NCI-H1694 treated with DMSO at 0.1 percent for 48 hours (cell line): ENCODE data around the gene FAM193A.
"Not testable (repeated sequence)": the region's sequence is repeated elsewhere in the genome, so short reads cannot be mapped to it uniquely, and the experiment has no call there.

Experiments used
- DNase-seq: peaks from one replicate; lab custom pipeline; 2025; lab: John Stamatoyannopoulos, UW

FAM193A gene

DNA sequence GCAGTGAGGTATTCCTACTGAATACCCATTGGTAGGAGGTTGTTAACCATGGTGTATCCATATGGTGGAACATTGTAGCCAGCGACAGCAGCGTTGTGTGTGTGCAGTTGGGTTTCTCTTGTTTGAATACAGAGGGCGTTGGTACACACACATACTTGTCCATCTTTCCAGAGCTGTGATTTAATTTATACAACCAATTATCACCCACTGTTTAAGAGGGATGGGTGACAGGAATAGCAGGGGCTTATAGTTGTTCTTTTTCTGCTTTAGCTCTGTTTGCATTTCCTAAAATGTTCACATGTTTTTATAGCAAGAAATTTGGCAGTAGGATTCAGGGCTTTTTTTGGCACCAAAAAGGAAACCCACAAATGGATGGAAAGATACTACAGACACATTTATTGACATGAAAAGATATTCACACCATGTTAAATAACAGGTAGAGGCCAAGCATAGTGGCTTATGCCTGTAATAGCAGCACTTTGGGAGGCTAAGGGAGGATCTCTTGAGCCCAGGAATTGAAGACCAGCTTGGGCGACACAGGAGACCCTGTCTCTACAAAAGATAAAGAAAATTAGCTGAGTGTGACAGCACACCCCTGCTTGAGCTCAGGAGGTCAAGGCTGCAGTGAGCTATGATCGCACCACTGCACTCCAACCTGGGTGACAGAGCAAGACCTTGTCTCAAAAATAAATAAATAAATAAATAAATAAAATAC lies 159.1 kb downstream of the FAM193A start:
- DNase-seq: no peak

DNA sequence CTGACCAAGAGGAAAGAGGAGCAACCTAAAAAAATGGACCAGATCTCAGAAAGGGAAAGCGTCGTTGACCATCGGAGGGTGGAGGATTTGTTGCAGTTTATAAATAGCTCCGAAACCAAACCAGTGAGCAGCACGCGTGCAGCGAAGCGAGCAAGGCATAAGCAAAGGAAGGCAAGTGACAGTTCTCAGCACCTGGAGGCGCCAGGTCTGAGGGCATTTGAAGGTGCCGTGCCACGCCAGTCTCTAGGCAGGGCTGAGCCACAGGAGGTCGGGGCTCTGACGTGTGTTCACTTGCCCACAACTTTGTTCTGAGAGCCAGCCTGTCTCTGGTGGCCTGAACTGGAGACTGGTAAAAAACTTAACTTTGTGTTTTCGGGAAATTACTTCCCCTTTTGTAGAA lies 160.0 kb downstream of the FAM193A start:
- no peak for DNase-seq

DNA sequence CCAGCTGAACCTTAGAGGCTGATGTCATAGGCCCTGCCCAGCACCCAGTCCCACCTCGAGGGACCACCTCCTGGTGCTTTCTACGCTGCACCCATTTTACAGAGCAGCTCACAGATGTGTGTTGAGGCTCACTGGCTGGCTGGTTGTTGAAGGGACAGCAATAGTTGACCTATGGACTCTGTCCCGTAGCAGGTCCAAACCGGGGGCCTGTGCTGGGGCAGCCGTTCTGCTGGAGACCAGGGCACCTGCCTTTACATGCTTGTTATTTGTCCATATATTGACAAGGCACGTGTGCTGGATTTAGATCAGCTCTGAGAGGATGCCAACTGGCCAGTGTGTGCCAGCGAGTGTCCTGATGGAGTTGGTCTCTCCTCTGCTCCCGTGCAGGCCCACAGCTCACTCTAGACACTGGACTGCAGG lies 161.6 kb downstream of the FAM193A start:
- no peak for DNase-seq

DNA sequence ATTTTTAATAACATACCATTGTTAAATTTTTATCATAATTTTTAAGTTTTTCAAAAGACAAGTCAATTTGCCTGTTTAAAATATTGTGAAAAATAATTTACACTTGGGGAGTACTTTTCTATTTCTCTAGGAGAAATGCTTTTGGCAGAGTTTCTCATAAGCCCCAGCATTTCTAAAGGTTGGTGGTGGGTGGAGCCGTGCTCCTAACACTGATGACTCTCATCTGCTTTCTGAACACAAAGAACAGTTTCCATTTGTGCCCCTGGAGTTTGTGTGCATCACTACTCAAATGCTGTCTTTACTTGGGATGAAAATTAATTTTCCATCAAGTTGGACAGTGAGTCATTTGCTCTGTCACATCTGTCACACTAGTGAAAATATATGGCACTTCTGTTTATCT lies 162.1 kb downstream of the FAM193A start:
- no peak for DNase-seq

DNA sequence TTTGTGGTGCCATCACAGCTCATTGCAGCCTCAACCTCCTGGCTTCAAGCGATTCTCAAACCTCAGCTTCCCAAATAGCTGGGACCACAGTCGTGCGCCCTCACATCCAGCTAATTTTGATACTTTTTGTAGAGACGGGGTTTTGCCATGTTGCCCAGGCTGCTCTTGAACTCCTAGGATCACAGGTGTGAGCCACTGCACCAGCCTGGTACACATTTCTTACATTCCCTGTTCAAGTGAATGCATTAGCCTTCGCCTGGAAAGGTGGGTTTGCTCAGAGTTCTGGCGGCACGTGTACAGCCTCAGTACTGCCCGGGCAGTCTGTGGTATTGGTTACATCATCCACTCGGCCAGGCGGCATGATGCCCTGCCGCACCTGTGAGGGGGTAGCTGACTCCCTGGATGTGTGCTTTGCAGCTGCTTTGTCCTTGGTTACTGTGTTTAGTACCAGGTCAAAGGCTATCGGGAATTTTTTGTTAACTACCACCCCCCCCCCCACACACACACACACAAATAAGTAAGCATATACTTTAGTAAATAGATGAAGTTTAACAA lies 162.6 kb downstream of the FAM193A start:
- no peak for DNase-seq

DNA sequence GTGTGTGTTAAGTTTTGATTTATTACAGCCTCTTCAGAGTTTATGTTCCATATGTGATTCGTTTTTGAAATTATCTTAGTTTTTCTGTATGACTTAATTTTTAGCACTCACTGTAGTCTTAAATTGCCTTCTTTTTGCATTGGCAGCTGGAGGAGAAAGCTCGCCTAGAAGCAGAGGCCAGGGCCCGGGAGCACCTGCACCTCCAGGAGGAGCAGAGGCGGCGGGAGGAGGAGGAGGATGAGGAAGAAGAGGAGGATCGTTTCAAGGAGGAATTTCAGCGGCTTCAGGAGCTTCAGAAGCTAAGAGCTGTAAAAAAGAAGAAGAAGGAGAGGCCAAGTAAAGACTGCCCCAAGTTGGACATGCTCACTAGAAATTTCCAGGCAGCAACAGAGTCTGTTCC lies 163.1 kb downstream of the FAM193A start:
- DNase-seq: no peak

DNA sequence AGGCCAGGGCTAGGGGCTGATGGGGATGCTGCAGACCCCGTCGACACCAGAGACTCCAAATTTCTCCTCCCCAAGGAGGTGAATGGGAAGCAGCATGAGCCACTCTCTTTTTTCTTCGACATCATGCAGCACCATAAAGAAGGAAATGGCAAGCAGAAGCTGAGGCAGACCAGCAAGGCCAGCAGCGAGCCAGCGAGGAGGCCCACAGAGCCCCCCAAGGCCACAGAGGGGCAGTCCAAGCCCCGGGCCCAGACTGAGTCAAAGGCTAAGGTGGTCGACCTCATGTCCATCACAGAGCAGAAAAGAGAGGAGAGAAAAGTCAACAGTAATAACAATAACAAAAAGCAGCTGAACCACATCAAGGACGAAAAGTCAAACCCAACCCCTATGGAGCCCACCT lies 163.6 kb downstream of the FAM193A start:
- no peak for DNase-seq

DNA sequence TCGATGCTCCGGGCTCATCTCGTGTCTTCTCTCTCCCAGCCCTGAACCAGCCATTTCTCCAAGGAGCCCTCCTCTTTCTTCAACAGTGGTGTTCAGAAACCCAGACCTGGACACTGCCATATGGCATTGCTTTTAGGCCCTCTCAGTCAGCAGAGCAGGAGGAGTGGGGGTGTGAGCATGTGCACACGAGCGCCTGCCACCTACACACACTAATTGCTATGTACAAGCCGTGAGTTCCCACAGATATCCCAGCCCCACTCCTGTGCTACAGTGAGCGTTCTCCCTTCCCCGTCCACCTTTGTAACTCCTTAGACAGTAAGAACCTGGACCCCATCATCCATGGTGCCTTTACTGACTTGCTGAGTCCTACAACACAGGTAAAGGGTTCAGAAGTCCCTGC lies 165.9 kb downstream of the FAM193A start:
- DNase-seq: no peak

DNA sequence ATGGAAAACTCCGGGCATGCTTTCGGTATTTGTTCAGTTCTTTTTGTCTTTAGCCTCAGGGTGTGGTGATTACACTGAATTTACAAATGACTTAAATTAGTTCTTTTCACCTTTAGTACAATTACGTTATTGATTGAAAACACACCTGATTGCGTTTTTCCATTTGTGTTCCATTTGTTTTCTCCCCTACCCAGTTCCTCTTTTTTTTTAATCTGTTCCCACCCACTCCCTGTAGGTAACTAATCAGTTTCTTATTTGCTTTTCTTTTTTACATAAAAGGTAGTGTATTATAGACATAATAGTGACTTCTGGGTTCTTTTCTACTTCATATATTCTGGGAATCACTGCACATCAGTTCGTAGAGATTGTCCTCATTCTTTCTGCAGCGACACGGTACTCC lies 166.3 kb downstream of the FAM193A start:
- no peak for DNase-seq

DNA sequence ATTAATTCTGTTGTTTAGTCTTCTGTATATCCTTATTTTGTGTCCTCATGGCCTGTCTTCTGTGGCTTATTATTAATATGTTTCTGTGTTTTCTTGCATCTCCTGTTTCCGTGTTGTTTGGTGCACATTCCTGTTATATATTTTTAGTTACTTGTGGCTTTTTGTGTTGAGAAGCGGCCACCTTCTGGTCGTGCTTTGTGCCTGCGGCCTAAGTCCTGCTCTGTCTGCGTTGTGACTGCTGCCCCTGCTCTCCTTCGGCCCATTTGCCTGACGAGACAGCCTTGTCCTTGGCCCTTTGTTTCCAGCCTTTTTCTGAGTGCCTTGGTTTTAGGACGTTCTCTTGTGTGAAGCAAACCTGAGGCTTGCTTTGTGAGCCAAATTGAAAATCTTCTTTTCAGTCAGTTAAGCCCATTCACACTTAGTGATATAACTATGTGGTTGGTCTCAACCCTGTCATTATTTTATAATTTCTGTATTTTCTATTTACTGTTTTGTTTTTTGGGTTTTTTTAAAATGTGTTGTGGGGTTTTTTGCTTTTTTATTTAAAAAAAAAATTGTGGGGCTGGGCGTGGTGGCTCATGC lies 175.9 kb downstream of the FAM193A start:
- DNase-seq: no peak

DNA sequence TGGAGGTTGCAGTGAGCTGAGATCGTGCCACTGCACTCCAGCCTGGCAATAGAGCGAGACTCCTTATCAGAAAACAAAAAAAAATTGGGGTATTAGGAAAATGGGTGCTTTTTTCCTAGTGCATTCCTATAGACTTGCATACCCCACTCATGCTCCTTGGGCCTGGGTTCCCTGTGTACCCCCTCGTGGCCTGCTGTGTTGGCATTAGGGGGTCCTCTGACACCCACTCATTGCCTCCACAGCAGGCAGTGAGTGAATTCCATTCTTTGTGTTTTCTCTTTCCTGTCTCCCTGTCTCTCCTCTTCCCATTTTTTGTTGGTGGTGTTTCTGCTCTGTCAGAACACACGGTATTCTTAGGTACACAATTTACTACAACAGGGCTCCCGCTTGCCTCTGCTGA lies 176.9 kb downstream of the FAM193A start:
- no peak for DNase-seq

DNA sequence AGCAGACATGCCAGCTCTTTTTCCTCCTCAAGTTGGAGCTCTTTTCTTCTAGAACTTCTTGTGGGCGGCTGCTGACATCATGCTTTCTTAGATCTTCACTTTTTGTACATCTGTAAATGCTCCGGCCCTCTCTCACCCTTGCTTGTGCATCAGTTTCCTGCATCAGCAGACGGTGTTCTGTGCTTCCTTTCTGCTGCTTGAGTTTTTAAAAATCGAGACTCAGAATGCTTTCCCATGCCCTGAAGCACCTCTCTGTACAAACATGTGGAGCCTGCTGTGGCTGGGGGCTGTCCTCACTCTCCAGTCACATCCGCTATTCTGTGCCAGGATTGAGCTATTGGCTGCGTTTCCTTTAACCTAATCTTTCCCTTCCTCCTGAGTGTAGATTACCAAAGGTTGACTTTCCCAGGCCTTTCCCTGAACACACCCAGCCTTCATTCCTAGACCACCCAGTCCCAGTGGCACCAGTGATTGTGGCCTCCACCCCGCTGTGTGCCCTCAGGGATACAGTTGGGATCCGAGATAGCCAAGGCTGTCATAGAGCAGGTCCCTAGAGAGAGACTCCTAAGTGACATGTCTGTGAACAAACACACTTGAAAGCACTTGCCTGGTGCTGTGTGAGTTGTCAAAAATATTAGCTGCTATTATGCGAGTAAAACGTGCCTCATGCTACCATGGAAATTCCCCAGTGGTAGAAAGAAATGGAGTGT lies 177.8 kb downstream of the FAM193A start:
- DNase-seq: no peak

DNA sequence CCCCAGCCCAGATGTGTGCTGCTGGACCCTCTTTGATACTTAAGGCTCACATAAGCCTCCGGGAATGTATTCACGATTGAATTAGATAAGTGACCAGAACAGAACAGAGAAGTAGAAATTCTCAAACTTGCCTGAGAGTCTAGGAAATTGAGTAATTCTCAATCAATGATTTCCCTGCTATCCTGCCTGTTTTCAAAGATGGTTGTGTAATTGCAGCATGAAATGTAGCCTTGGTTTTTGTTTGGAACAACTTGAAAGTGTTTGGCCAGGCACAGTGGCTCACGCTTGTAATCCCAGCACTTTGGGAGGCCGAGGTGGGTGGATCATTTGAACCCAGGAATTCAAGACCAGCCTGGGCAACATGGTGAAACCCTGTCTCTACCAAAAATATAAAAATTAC lies 178.5 kb downstream of the FAM193A start:
- no peak for DNase-seq

DNA sequence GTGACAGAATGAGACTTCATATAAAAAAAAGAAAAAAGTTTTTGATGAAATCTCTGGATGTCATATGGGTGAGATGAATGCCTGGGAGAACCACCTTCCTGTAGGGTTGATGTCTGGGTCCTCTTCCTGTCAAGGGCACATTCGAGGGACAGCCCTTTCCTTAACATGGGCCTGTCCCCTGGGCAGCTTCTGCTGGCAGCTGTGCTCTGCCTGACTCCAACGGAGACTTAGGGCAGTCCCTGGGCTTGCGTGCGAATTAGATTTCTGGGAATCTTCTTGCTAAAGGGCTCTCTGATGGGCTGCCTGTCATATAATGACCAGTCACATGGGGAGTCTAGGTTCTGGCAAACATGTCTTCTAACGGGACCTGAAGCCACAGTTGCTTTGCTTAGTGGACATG lies 179.0 kb downstream of the FAM193A start:
- DNase-seq: no peak

DNA sequence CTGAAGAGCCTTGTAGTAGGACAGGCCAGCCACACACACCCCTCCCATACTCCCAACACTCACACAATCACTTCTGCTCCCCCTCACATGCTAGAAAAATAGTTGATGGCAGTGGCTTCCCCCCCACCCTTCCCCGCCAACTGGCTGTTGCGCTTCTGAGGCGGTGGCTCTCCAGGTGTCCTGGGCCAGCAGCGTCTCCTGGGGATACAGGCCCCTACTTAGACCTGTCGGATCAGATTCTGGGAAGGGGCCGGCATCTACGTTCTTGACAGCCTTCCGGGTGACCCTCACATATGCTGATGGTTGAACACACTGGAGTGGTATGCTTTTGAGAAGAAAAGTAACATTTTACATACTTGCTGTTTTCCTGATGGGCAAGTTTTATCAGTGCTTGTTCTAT lies 179.8 kb downstream of the FAM193A start:
- DNase-seq: no peak

DNA sequence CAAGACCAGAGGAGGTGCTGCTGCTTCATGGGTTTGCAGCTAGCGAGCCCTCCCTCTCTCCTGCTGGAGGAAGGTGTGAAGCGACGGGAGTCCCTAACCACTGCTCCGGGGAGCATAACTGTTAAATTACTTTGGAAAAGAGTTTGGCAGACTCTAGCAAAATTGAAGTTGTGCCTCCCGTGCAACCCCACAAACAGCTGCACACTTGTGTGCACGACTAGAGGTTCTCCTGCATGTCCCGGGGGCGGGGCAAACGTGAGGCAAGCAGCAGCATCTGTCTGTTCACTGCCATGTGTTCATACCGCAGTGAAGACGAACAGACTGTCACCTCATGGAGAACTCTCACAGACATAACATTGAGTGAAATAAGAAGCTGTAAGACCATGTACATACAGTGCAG lies 185.1 kb downstream of the FAM193A start:
- peak; percentile 14 for DNase-seq

DNA sequence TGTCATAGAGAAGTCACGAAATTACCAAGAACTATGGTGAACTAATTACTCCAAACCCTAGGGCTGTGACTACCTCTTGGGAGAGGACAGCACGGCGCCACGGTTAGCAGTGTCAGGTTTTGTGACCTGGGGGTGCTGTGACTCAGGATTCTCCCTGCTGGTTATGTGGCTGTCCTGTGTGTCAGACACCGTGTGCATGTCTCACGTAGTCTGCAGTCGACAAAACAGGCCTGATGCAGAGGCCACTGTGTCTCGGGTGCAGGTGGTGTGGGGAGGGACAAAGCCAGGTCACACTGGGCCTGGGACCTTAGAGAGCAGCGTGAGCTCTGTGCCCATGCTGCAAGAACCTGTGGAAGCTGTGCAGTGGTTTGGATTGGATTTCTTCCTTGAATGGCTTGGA lies 185.6 kb downstream of the FAM193A start:
- no peak for DNase-seq

DNA sequence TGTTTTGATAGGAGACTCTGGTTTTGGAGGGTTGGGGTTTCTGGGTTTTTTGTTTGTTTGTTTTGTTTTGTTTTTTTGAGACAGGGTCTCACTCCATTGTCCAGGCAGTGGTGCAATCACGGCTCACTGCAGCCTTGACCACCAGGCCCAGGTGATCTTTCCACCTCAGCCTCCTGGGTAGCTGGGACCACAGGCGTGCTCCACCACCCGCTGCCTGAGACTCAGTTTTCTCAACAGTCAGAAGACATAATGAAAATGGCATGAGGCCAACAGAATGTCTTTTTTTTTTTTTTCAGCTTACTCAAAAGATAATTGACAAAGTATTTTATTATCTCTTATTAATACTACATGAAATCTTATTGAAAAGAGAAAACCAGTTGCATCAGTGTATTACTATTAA lies 187.3 kb downstream of the FAM193A start:
- no peak for DNase-seq

DNA sequence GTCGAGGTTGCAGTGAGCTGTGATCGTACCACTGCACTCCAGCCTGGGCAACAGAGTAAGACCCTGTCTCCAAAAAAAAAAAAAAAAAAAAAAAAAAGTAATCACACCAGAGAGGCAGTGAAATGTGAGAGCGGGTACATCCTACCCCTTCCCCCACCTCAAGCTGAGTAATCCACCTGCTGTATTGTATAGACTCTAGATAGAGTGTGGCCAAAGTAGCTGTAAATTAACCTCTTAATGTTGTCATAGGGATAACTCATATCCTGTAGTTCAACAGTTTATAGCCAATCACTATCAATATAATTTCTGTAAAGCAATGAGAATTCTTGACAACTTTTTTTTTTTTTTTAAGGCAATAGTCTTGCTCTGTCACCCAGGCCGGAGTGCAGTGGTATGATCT lies 188.9 kb downstream of the FAM193A start:
- DNase-seq: no peak

DNA sequence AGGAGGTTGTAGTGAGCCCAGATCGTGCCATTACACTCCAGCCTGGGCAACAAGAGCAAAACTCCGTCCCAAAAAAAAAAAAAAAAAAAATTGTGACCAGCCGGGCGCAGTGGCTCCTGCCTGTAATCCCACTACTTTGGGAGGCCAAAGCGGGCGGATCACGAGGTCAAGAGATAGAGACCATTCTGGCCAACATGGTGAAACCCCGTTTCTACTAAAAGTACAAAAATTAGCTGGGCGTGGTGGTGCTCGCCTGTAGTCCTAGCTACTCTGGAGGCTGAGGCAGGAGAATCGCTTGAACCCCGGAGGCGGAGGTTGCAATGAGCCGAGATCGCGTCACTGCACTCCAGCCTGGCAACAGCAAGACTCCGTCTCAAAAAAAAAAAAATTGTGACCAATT lies 190.4 kb downstream of the FAM193A start:
- not testable (repeated sequence) for DNase-seq

DNA sequence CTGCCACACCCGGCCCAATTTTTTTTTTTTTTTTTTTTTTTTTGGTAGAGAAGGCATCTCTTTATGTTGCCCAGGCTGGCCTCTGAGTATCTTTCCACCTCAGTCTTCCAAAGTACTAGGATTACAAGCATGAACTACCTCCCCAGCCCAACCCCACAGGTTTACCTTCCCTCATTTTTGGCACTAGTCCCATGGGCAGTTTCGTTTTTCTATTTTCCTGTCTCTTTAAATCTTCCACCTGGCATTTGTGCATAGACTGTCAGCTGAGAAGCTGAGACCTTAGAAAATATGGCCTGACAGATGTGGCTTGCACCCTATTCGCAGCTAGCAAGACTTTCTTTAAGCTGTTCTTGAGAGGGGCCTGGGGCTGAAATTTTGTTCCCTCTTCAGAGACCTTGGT lies 191.8 kb downstream of the FAM193A start:
- no peak for DNase-seq

DNA sequence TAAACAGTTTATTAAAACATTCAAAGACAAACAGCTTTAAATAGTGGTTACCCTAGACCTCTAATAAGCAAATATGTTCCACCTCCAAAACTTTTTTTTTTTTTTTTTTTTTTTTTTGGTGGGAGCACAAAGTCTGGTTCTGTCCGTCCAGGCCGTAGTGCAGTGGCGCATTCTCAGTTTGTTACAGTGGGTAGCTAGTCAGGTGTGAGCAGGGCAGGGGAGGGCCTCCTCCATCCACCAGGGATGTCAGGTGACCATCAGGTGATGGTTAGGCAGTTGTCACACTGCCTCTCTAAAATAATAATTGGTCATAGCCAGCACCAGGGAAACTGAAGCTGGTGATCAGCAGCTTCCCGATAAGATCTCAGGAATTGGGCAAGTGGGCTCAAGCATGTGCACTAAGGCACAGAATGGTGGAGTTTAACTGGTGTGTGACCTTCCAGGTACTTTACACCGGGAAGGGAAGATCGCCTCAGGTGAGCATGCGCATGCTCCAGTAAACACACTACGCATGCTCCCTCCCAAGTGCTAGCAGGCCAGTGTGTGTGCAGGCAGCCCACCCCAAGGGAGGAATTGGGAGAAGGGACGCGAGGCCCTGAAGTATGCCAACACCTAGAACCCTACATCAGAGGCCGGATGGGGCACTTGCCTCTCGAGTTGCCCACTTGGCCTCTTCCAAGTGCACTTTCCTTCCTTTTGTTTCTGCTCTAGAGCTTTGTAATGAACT lies 192.5 kb downstream of the FAM193A start:
- DNase-seq: no peak

DNA sequence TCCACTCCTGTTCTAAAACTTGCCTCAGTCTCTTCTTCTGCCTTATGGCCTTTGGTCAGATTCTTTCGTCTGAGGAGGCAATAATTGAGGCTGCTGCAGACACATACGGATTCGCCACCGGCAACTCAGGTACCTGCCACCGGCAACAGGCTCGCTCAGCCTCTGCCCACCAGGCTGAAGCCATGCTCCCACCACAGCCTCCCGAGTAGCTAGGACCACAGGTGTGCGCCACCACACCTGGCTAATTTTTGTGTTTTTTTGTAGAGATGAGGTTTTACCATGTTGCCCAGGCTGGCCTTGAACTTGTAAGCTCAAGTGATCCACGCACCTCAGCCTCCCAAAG lies 193.1 kb downstream of the FAM193A start:
- DNase-seq: no peak
